CD14-positive monocyte (primary cell): ENCODE measurements around the gene CYP4F11. TPM values are rescaled to one million over a fixed set of nuclear protein-coding genes. Genes with fewer than 3 reads are reported as not detected.

ENCODE experiments used
- DNase-seq, 3 donors: peaks; one replicate each; pipeline ENCODE4 v3.0.0-alpha.2; 2011 to 2022
- H2AFZ ChIP-seq: 2 replicates; pipeline ENCODE4 v1.6.0; 2012; ENCODE audit warnings: mild to moderate bottlenecking, low read depth, low read length, inconsistent platforms; ENCODE audit not compliant: insufficient read depth, poor library complexity, severe bottlenecking
- H3K27ac ChIP-seq, 2 donors: 1 replicate in 1 of 2; 2 replicates in 1 of 2; pipeline ENCODE4 v1.5.1; 2012 to 2013; ENCODE audit warnings: low read length in 2 of 2, control low read depth in 1 of 2, inconsistent platforms in 1 of 2, low read depth in 1 of 2, mild to moderate bottlenecking in 1 of 2
- H3K27me3 ChIP-seq, 2 donors: one replicate each; pipeline versions ENCODE4 v1.6.0 to v1.6.1; 2011 to 2013; ENCODE audit warnings: low read length in 2 of 2; ENCODE audit not compliant: control insufficient read depth in 2 of 2, insufficient read depth in 2 of 2
- H3K36me3 ChIP-seq, 2 donors: replicated peaks in 1 of 2; 1 replicate in 1 of 2; 2 replicates in 1 of 2; pipeline versions ENCODE4 v1.5.1 to v1.6.1; 2012 to 2013; ENCODE audit warnings: low read length in 2 of 2, control low read depth in 1 of 2, inconsistent platforms in 1 of 2, mild to moderate bottlenecking in 1 of 2; ENCODE audit not compliant: insufficient read depth in 2 of 2, control insufficient read depth in 1 of 2
- H3K4me1 ChIP-seq, 2 donors: 1 replicate in 1 of 2; 2 replicates in 1 of 2; pipeline versions ENCODE4 v1.5.1 to v1.6.1; 2012 to 2013; ENCODE audit warnings: low read length in 2 of 2, control low read depth in 1 of 2, inconsistent platforms in 1 of 2, mild to moderate bottlenecking in 1 of 2, moderate library complexity in 1 of 2; ENCODE audit not compliant: insufficient read depth in 2 of 2, control insufficient read depth in 1 of 2
- H3K4me2 ChIP-seq: replicated peaks from 2 replicates; pipeline ENCODE3; 2012; ENCODE audit warnings: low read length, moderate library complexity, mild to moderate bottlenecking; ENCODE audit not compliant: poor library complexity, severe bottlenecking; ENCODE audit errors: extremely low read depth
- H3K4me3 ChIP-seq, 3 experiments: fragments of 200-600 bp in 1 of 3; sonication (generic) in 1 of 3; replicated peaks in 1 of 3; 1 replicate in 2 of 3; 2 replicates in 1 of 3; pipeline ENCODE4 v1.5.1; 2011 to 2013; ENCODE audit warnings: low read length in 3 of 3, mild to moderate bottlenecking in 3 of 3, control low read depth in 2 of 3, low read depth in 2 of 3, inconsistent platforms in 1 of 3, moderate library complexity in 1 of 3
- H3K79me2 ChIP-seq: 2 replicates; pipeline ENCODE4 v1.6.0; 2012; ENCODE audit warnings: mild to moderate bottlenecking, control low read depth, inconsistent platforms, low read length, moderate library complexity; ENCODE audit not compliant: insufficient read depth
- H3K9ac ChIP-seq: 2 replicates; pipeline ENCODE4 v1.6.0; 2017; ENCODE audit warnings: low read length, mild to moderate bottlenecking; ENCODE audit not compliant: insufficient read depth, poor library complexity, severe bottlenecking
- H3K9me3 ChIP-seq, 2 donors: replicated peaks in 1 of 2; 1 replicate in 1 of 2; 2 replicates in 1 of 2; pipeline versions ENCODE4 v1.5.1 to v1.6.1; 2012 to 2013; ENCODE audit warnings: low read length in 2 of 2, control low read depth in 1 of 2; ENCODE audit not compliant: control insufficient read depth in 1 of 2, insufficient read depth in 1 of 2
- H4K20me1 ChIP-seq: 2 replicates; pipeline ENCODE4 v1.6.0; 2012; ENCODE audit warnings: mild to moderate bottlenecking, low read length, control low read depth, moderate library complexity; ENCODE audit not compliant: insufficient read depth
- H3K27ac Mint-ChIP-seq, 7 donors: one replicate each; pipeline ENCODE4 v1.8.0; 2020; ENCODE audit warnings: mild to moderate bottlenecking in 7 of 7, mixed read lengths in 7 of 7, moderate library complexity in 6 of 7, inconsistent platforms in 2 of 7
- H3K27me3 Mint-ChIP-seq, 3 donors: one replicate each; pipeline ENCODE4 v1.8.0; 2021 to 2022; ENCODE audit warnings: low read depth in 3 of 3, mild to moderate bottlenecking in 3 of 3, mixed read lengths in 3 of 3, moderate library complexity in 3 of 3, inconsistent platforms in 1 of 3
- H3K36me3 Mint-ChIP-seq, 2 donors: one replicate each; pipeline ENCODE4 v1.8.0; 2020; ENCODE audit warnings: mixed read lengths in 2 of 2, inconsistent platforms in 1 of 2, mild to moderate bottlenecking in 1 of 2
- H3K4me1 Mint-ChIP-seq: one replicate; pipeline ENCODE4 v1.8.0; 2020; ENCODE audit warnings: mild to moderate bottlenecking, mixed read lengths
- H3K4me3 Mint-ChIP-seq, 2 donors: one replicate each; pipeline ENCODE4 v1.8.0; 2020; ENCODE audit warnings: mild to moderate bottlenecking in 2 of 2, mixed read lengths in 2 of 2, moderate library complexity in 1 of 2
- H3K9me3 Mint-ChIP-seq, 7 donors: one replicate each; pipeline ENCODE4 v1.8.0; 2020 to 2022; ENCODE audit warnings: mixed read lengths in 7 of 7, mild to moderate bottlenecking in 6 of 7, moderate library complexity in 6 of 7, inconsistent platforms in 2 of 7
- WGBS: methylation state at CpG from one replicate; pipeline ENCODE4 v1.1.5; 2013; ENCODE audit warnings: missing lambda C conversion rate; ENCODE audit not compliant: insufficient coverage; 5-methylcytosine and 5-hydroxymethylcytosine counted together
- intact Hi-C, 2 donors: fragments of 100-400 bp; cut with micrococcal nuclease; formaldehyde crosslinking; loops; one replicate each; pipeline versions ENCODE4 v1.15.0 to v1.15.1; 2023
- polyA plus RNA-seq, 3 donors: library from polyadenylated mRNA; depleted of rRNA in 1 of 3; unstranded in 2 of 3; stranded (reverse) in 1 of 3; fragments of 300-500 nt in 2 of 3; fragments of >200 nt in 1 of 3; fragmentation: Illumina TruSeq in 2 of 3; gene quantifications; 1 replicate in 2 of 3; 2 replicates in 1 of 3; pipeline ENCODE4 v1.2.3, GENCODE V29; 2012 to 2021
- TF ChIP-seq, protein P1 (sequence below): fragments of 200-600 bp; IDR thresholded peaks from one replicate; pipeline ENCODE4 v1.8.0; 2022; ENCODE audit warnings: antibody characterized with exemption, mild to moderate bottlenecking

The CYP4F11 gene
- polyA plus RNA-seq, 3 donors, result not detected

DNA sequence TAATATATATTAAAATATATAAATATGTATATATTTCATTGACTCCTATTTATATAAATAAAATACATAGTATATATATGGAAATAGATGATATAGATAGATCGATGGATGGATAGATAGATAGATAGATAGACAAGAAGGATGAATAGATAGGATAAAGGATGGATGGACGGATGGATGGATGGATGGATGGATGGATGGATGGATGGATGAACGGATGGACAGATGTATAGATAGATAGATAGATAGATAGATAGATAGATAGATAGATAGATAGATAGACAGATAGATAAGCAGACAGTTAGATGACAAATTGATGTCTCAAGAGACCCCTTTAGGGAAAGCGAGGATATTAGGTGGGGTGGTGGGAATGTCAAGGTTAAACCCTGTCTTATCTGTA, 15.1 kb downstream of the CYP4F11 start:
- no peaks in the 10 kb centered on the region for H3K4me1 Mint-ChIP-seq
- Histone ChIP-seq H3K9me3 (peaks cover 6 to 13% of the 10 kb centered on the region in 2 donors), H3K79me2 (no peaks in the 10 kb centered on the region)

DNA sequence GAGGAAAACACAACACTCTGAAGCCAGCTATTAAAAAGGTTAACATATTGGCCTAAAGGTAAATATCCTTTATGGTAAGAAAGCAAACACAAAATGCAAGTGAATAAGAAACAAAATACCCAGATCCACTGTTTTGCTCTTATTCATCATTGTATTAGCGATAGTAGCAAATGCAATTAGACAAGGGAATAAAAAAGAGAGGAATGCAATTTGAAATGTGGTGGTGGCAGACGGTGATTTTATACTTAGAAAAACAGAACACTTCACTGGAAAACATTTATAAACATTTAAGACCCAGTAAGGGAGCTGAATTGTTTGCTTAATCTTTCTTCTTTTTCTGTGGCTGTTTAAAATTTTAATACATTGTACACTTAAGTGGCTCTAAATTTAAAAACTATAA, 19.2 kb downstream of the CYP4F11 start:
- Histone ChIP-seq H3K27ac (no peak overlapping the region), H3K36me3 (no peaks in the 10 kb centered on the region), H3K79me2 (no peaks in the 10 kb centered on the region), H3K4me1 (peaks cover 8 to 13% of the 10 kb centered on the region in 2 donors), H3K9me3 (peaks cover 7 to 13% of the 10 kb centered on the region in 2 donors), H4K20me1 (no peaks in the 10 kb centered on the region), H3K27me3 (peaks cover 0 to 7% of the 10 kb centered on the region in 2 donors), H3K4me2 (no peak overlapping the region), H3K4me3 (no peak overlapping the region), H2AFZ (no peak overlapping the region), H3K9ac (no peak overlapping the region)
- Mint-ChIP-seq H3K27ac (no peak overlapping the region), H3K36me3 (no peaks in the 10 kb centered on the region), H3K4me1 (peaks cover 18% of the 10 kb centered on the region), H3K9me3 (peaks cover 9 to 20% (median 16%) of the 10 kb centered on the region in 7 donors), H3K27me3 (peaks cover 6 to 18% (median 15%) of the 10 kb centered on the region in 3 donors), H3K4me3 (no peak overlapping the region)
- TF ChIP-seq, protein P1, sequence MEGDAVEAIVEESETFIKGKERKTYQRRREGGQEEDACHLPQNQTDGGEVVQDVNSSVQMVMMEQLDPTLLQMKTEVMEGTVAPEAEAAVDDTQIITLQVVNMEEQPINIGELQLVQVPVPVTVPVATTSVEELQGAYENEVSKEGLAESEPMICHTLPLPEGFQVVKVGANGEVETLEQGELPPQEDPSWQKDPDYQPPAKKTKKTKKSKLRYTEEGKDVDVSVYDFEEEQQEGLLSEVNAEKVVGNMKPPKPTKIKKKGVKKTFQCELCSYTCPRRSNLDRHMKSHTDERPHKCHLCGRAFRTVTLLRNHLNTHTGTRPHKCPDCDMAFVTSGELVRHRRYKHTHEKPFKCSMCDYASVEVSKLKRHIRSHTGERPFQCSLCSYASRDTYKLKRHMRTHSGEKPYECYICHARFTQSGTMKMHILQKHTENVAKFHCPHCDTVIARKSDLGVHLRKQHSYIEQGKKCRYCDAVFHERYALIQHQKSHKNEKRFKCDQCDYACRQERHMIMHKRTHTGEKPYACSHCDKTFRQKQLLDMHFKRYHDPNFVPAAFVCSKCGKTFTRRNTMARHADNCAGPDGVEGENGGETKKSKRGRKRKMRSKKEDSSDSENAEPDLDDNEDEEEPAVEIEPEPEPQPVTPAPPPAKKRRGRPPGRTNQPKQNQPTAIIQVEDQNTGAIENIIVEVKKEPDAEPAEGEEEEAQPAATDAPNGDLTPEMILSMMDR, result no peak
- no peak for DNase-seq
- intact Hi-C loops, result no loop called here
- no CpG with 5 or more reads among the region's 2 CpGs for WGBS

More for the DNA sequence above, 15.1 kb downstream of the CYP4F11 start:
- H3K4me2 ChIP-seq, result no peak overlapping the region
- H2AFZ ChIP-seq, result no peak overlapping the region
- no peaks in the 10 kb centered on the region for H3K4me1 ChIP-seq
- no peaks in the 10 kb centered on the region for H3K27me3 ChIP-seq
- 86% methylated on average over 1 of the region's 4 CpGs for WGBS
- peaks cover 9 to 19% (median 15%) of the 10 kb centered on the region in 7 donors for H3K9me3 Mint-ChIP-seq
- no peak overlapping the region for H3K27ac ChIP-seq
- no peaks in the 10 kb centered on the region for H3K36me3 Mint-ChIP-seq
- H3K4me3 Mint-ChIP-seq, result no peak overlapping the region
- H3K27me3 Mint-ChIP-seq, result peaks cover 2 to 13% (median 11%) of the 10 kb centered on the region in 3 donors
- no peak for DNase-seq
- no peaks in the 10 kb centered on the region for H3K36me3 ChIP-seq
- H3K4me3 ChIP-seq, result no peak overlapping the region
- TF ChIP-seq, protein P1, result no peak
- H3K27ac Mint-ChIP-seq, result no peak overlapping the region
- intact Hi-C loops, result no loop called here
- no peak overlapping the region for H3K9ac ChIP-seq
- no peaks in the 10 kb centered on the region for H4K20me1 ChIP-seq
